IMR-90 (cell line): ENCODE results near the gene ZNF716. TPM values are rescaled to one million over a fixed set of nuclear protein-coding genes. Genes with fewer than 3 reads are reported as not detected.

Source experiments
- ATAC-seq: fragments of 200-7000 bp; cut with Tn5 transposase; 2 replicates; pipeline ENCODE4 v1.9.1; 2020; ENCODE audit warnings: low read depth, mild to moderate bottlenecking, moderate library complexity
- BruUV-seq: library from RNA; stranded (reverse); fragments of 400-500 nt; replicated peaks from 2 replicates; lab custom pipeline; 2021; lab: Mats Ljungman, UMichigan
- CTCF ChIA-PET: fragments of 300-600 bp; formaldehyde crosslinking; extraction: SDS; loops from one replicate; lab custom pipeline; 2021; ENCODE audit warnings: antibody characterized with exemption; lab: Yijun Ruan, JAX
- POLR2A ChIA-PET: fragments of 300-600 bp; sonication (Branson Sonifier 250); formaldehyde crosslinking; loops from one replicate; lab custom pipeline; 2022; ENCODE audit warnings: antibody characterized with exemption; ENCODE audit not compliant: unreplicated experiment; lab: Charles Lee
- DNase-seq: peaks from one replicate; pipeline ENCODE4 v3.0.0; 2013
- H2AFZ ChIP-seq: replicated peaks from 2 replicates; pipeline ENCODE3; 2013; ENCODE audit warnings: low read length, mild to moderate bottlenecking; ENCODE audit not compliant: poor library complexity
- H2AK5ac ChIP-seq: 2 replicates; pipeline ENCODE4 v1.6.1; 2013; ENCODE audit warnings: low read depth, low read length, inconsistent platforms
- H2AK9ac ChIP-seq: replicated peaks from 2 replicates; pipeline ENCODE3; 2013; ENCODE audit warnings: mild to moderate bottlenecking, low read depth, low read length, moderate library complexity; ENCODE audit not compliant: poor library complexity
- H2BK120ac ChIP-seq: 2 replicates; pipeline ENCODE4 v1.6.1; 2013; ENCODE audit warnings: low read depth, low read length, inconsistent platforms
- H2BK15ac ChIP-seq: 3 replicates; pipeline ENCODE4 v1.6.1; 2013; ENCODE audit warnings: low read depth, low read length, inconsistent platforms
- H2BK20ac ChIP-seq: 2 replicates; pipeline ENCODE4 v1.6.1; 2013; ENCODE audit warnings: low read depth, mild to moderate bottlenecking, inconsistent platforms, low read length, moderate library complexity
- H2BK5ac ChIP-seq: 2 replicates; pipeline ENCODE4 v1.6.1; 2013; ENCODE audit warnings: mild to moderate bottlenecking, low read depth, low read length, inconsistent platforms; ENCODE audit not compliant: poor library complexity, severe bottlenecking
- H3K14ac ChIP-seq: replicated peaks from 2 replicates; pipeline ENCODE4 v1.6.1; 2013; ENCODE audit warnings: low read depth, low read length, inconsistent platforms
- H3K18ac ChIP-seq: 2 replicates; pipeline ENCODE4 v1.6.1; 2013; ENCODE audit warnings: low read depth, low read length, control low read depth
- H3K23ac ChIP-seq: 2 replicates; pipeline ENCODE4 v1.6.1; 2013; ENCODE audit warnings: low read depth, low read length, inconsistent platforms
- H3K27ac ChIP-seq: 2 replicates; pipeline ENCODE4 v1.5.1; 2013; ENCODE audit warnings: mild to moderate bottlenecking, control low read depth, low read length; ENCODE audit not compliant: insufficient read depth
- H3K27me3 ChIP-seq: 2 replicates; pipeline ENCODE4 v1.6.1; 2013; ENCODE audit warnings: low read length; ENCODE audit not compliant: control insufficient read depth, insufficient read depth
- H3K36me3 ChIP-seq: 2 replicates; pipeline ENCODE4 v1.6.1; 2013; ENCODE audit warnings: low read length, mixed read lengths; ENCODE audit not compliant: control insufficient read depth, insufficient read depth
- H3K4ac ChIP-seq: 2 replicates; pipeline ENCODE4 v1.6.1; 2013; ENCODE audit warnings: low read depth, low read length, inconsistent platforms
- H3K4me1 ChIP-seq: 2 replicates; pipeline ENCODE4 v1.6.1; 2013; ENCODE audit warnings: low read length, mixed read lengths; ENCODE audit not compliant: control insufficient read depth, insufficient read depth
- H3K4me2 ChIP-seq: 2 replicates; pipeline ENCODE4 v1.6.1; 2013; ENCODE audit warnings: low read depth, mild to moderate bottlenecking, control low read depth, low read length, moderate library complexity
- H3K4me3 ChIP-seq: 2 replicates; pipeline ENCODE4 v1.5.1; 2013; ENCODE audit warnings: low read depth, mild to moderate bottlenecking, control low read depth, low read length, moderate library complexity; ENCODE audit not compliant: insufficient read depth
- H3K56ac ChIP-seq: 2 replicates; pipeline ENCODE4 v1.6.1; 2013; ENCODE audit warnings: low read length, inconsistent platforms; ENCODE audit not compliant: insufficient read depth; ENCODE audit errors: extremely low read depth
- H3K79me1 ChIP-seq, 2 experiments: 2 replicates each; pipeline ENCODE4 v1.6.1; 2013; ENCODE audit warnings: low read length in 2 of 2, inconsistent platforms in 1 of 2, low read depth in 1 of 2
- H3K9ac ChIP-seq: 2 replicates; pipeline ENCODE4 v1.6.1; 2013; ENCODE audit warnings: low read depth, low read length, control low read depth
- H3K9me1 ChIP-seq: 2 replicates; pipeline ENCODE4 v1.6.1; 2013; ENCODE audit warnings: low read length, inconsistent platforms; ENCODE audit not compliant: insufficient read depth
- H3K9me3 ChIP-seq: 2 replicates; pipeline ENCODE4 v1.6.1; 2013; ENCODE audit warnings: low read length; ENCODE audit not compliant: control insufficient read depth, insufficient read depth
- H4K20me1 ChIP-seq: 2 replicates; pipeline ENCODE4 v1.6.1; 2013; ENCODE audit warnings: low read length, inconsistent platforms; ENCODE audit not compliant: insufficient read depth
- H4K5ac ChIP-seq: 2 replicates; pipeline ENCODE4 v1.6.1; 2013; ENCODE audit warnings: mild to moderate bottlenecking, low read depth, low read length, control low read depth
- H4K8ac ChIP-seq, 2 experiments: 2 replicates each; pipeline ENCODE4 v1.6.1; 2013; ENCODE audit warnings: low read depth in 2 of 2, low read length in 2 of 2, control low read depth in 1 of 2, inconsistent platforms in 1 of 2
- H4K91ac ChIP-seq: 2 replicates; pipeline ENCODE4 v1.6.1; 2013; ENCODE audit warnings: low read depth, low read length, inconsistent platforms; ENCODE audit not compliant: insufficient read depth
- CEBPB ChIP-seq: IDR thresholded peaks from 2 replicates; pipeline ENCODE4 v1.6.1; 2012; ENCODE audit warnings: low read depth, low read length, improper control_type of control experiment
- CHD1 ChIP-seq: IDR thresholded peaks from 2 replicates; pipeline ENCODE4 v1.6.1; 2012; ENCODE audit warnings: low read depth, low read length, improper control_type of control experiment
- CTCF ChIP-seq: conservative IDR thresholded peaks from 2 replicates; pipeline ENCODE4 v1.5.1; 2012; ENCODE audit warnings: mild to moderate bottlenecking, low read depth, low read length, improper control_type of control experiment
- ELK1 ChIP-seq: fragments of 150-350 bp; IDR thresholded peaks from 2 replicates; pipeline ENCODE4 v1.6.1; 2016; ENCODE audit warnings: low read depth, mild to moderate bottlenecking, low read length, moderate library complexity, borderline replicate concordance
- FOS ChIP-seq: fragments of 150-350 bp; IDR thresholded peaks from 2 replicates; pipeline ENCODE4 v1.6.1; 2016; ENCODE audit warnings: low read depth, low read length
- MAFK ChIP-seq: IDR thresholded peaks from 2 replicates; pipeline ENCODE4 v1.6.1; 2012; ENCODE audit warnings: low read depth, low read length, improper control_type of control experiment
- NFE2L2 ChIP-seq: fragments of 150-350 bp; IDR thresholded peaks from 2 replicates; pipeline ENCODE4 v1.6.1; 2016; ENCODE audit warnings: low read depth, mild to moderate bottlenecking, low read length
- POLR2A ChIP-seq: IDR thresholded peaks from 2 replicates; pipeline ENCODE4 v1.6.1; 2012; ENCODE audit warnings: mild to moderate bottlenecking, low read depth, low read length
- RFX5 ChIP-seq: IDR thresholded peaks from 2 replicates; pipeline ENCODE4 v1.8.0; 2012; ENCODE audit warnings: low read depth, mild to moderate bottlenecking, low read length, moderate library complexity
- SMC3 ChIP-seq: fragments of 150-350 bp; IDR thresholded peaks from 2 replicates; pipeline ENCODE4 v1.6.1; 2016; ENCODE audit warnings: low read depth, mild to moderate bottlenecking, antibody characterized with exemption, low read length, moderate library complexity
- USF2 ChIP-seq: fragments of 150-350 bp; IDR thresholded peaks from 2 replicates; pipeline ENCODE4 v1.6.1; 2017; ENCODE audit warnings: mild to moderate bottlenecking, antibody characterized with exemption, low read length, low read depth
- WGBS, 2 experiments: methylation state at CpG; one replicate each; pipeline versions ENCODE4 v1.1.5 to v1.1.7; 2013; ENCODE audit warnings: missing lambda C conversion rate in 2 of 2; ENCODE audit not compliant: insufficient read length in 1 of 2; ENCODE audit errors: extremely low coverage in 2 of 2; 5-methylcytosine and 5-hydroxymethylcytosine counted together
- dilution Hi-C: fragments of 300-500 bp; cut with HindIII; formaldehyde crosslinking; loops from one replicate; pipeline ENCODE4 v1.14.3; 2018; ENCODE audit warnings: low sequenced_read_pairs; ENCODE audit not compliant: unreplicated experiment
- in situ Hi-C: fragments of 300-500 bp; cut with MboI; formaldehyde crosslinking; loops from 3 replicates; pipeline ENCODE4 v1.14.3; 2019; ENCODE audit warnings: low sequenced_read_pairs, inconsistent platforms, mixed read lengths
- intact Hi-C: fragments of 100-400 bp; cut with micrococcal nuclease; formaldehyde crosslinking; loops from 2 replicates; pipeline ENCODE4 v1.10.0; 2022
- polyA plus RNA-seq, 3 experiments: library from polyadenylated mRNA; depleted of rRNA; stranded (reverse); fragments of >200 nt; gene quantifications; 2 replicates each; pipeline ENCODE4 v1.2.3, GENCODE V29; 2012; ENCODE audit warnings: low replicate concordance in 1 of 3
- total RNA-seq: library from RNA; depleted of rRNA; stranded (reverse); fragments of >200 nt; gene quantifications from 2 replicates; pipeline ENCODE4 v1.2.3, GENCODE V29; 2012

Gene ZNF716
- total and polyA plus RNA-seq, 2 of the 4 experiments (the other 2 are of a cell fraction): not detected

DNA sequence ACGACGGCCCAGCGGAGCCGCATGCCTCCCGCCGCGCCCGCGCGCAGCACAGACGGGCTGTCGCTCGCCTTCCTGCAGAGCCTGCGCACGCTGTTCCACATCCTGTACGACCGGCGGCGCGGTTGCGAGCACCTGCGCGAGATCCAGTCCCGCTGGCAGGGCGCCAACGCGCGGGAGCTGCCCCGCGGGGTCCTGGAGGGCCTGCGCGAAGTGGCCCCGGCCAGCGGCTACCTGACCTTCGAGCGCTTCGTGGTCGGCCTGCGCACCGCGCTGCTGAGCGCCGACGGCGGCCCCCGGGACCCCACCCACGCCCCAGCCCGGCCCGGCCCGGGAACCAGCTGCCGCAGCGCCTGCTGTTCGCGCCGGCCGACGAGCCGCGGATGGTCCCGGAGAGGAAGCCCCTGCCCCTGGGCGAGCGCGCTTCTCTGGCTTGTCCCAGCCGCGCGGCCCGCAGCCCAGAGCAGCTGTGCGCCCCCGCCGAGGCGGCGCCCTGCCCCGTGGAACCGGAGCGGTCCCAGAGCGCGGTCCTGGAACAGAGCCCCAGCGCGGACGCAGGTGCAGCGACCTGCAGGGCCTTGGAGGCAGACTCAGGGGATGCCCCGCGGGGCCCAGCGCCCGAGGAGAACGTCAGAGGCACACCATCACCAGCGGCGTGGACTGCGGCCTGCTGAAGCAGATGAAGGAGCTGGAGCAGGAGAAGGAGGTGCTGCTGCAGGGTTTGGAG, 25.3 kb upstream of the ZNF716 start:
- Histone ChIP-seq H2AK9ac (no peak overlapping the region), H2AFZ (no peak overlapping the region), H2BK15ac (no peak overlapping the region), H4K8ac (no peak overlapping the region), H3K9ac (no peak overlapping the region), H3K14ac (no peak overlapping the region), H2AK5ac (no peak overlapping the region), H3K27ac (no peak overlapping the region), H2BK5ac (no peak overlapping the region), H3K4me1 (no peaks in the 10 kb centered on the region), H3K23ac (no peak overlapping the region), H3K4me2 (no peak overlapping the region), H3K4ac (no peak overlapping the region), H3K27me3 (no peaks in the 10 kb centered on the region), H4K5ac (no peak overlapping the region), H3K56ac (no peak overlapping the region), H3K9me1 (no peaks in the 10 kb centered on the region), H3K18ac (no peak overlapping the region), H2BK20ac (no peak overlapping the region), H2BK120ac (no peak overlapping the region), H3K9me3 (peaks cover 20% of the 10 kb centered on the region; the same call in 1 of the 2 replicates), H4K91ac (no peak overlapping the region), H4K20me1 (no peaks in the 10 kb centered on the region), H3K36me3 (no peaks in the 10 kb centered on the region), H3K79me1 (no peaks in the 10 kb centered on the region), H3K4me3 (no peak overlapping the region)
- ChIA-PET POLR2A (no interaction called here), CTCF (no interaction called here)
- ATAC-seq (no peak), DNase-seq (no peak)
- WGBS, 2 experiments: 48% methylated on average over 50 of the region's 89 CpGs; no CpG with 5 or more reads in 1 of the 2 experiments
- in situ Hi-C loops: no loop called here
- TF ChIP-seq USF2 (no peak), MAFK (no peak), POLR2A (no peak), SMC3 (no peak), ELK1 (no peak), CTCF (no peak), NFE2L2 (no peak), RFX5 (no peak), CHD1 (no peak), FOS (no peak), CEBPB (no peak)
- intact Hi-C loops: no loop called here
- dilution Hi-C loops: no loop called here
- BruUV-seq: no TSS peak
